NCI-H1105 treated with DMSO at 0.1 percent for 48 hours (cell line): ENCODE data around the gene SIGLEC11.
"Not testable (repeated sequence)": the region's sequence is repeated elsewhere in the genome, so short reads cannot be mapped to it uniquely, and the experiment has no call there.

Experiments used
- DNase-seq: peaks from one replicate; lab custom pipeline; 2025; lab: John Stamatoyannopoulos, UW

The SIGLEC11 gene

GRCh38 chr19:49924881-49925210, 36.1 kb downstream of the SIGLEC11 start:
- DNase-seq = not testable (repeated sequence)

- DNase-seq = no peak
These were observed 36.7 kb downstream of the SIGLEC11 start for GRCh38 chr19:49924004-49924880.

DNA sequence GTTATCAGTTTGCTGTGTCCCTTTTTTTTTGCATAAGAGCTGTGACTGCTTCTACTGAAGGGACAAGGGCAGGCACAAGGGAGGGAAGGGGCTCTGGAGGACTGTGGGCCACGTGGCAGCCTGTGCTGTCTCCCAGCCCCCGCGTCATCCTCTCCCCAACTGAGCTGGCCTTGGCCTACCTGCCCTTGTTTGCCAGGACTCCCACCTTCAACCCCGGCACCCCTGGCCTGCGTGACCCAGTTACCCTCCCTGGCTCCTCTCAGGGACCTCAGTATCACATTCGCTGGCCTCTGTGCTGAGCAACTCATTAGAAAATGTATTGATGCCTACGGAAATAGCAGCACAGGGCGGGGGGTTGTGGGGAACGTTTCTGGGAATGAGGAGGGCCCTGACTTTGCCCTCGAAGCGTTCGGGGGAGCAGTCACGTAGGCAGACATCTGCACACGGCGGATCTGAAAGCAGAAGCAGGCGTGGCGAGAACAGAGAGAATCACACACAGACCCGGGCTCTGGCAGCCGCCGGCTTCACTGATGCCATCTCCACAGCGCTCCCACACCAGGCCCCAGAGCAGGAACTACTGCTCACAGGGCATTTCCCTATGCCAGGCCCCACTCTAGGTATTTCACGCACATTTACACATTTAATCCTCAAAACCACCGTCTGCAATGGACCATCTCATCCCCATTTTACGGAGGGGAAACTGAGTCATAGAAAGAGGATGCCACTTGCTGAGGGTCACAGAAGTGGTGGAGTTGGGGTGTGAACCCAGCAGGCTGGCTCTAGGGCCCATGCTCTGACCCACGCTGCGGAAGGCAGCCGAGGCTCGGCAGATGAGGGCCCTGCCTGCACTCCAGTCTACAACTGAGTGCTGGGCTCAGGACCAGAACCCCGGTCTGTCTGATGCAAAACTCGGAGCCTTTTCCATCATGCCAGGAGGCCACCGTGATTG, 37.6 kb downstream of the SIGLEC11 start:
- no peak for DNase-seq

DNA sequence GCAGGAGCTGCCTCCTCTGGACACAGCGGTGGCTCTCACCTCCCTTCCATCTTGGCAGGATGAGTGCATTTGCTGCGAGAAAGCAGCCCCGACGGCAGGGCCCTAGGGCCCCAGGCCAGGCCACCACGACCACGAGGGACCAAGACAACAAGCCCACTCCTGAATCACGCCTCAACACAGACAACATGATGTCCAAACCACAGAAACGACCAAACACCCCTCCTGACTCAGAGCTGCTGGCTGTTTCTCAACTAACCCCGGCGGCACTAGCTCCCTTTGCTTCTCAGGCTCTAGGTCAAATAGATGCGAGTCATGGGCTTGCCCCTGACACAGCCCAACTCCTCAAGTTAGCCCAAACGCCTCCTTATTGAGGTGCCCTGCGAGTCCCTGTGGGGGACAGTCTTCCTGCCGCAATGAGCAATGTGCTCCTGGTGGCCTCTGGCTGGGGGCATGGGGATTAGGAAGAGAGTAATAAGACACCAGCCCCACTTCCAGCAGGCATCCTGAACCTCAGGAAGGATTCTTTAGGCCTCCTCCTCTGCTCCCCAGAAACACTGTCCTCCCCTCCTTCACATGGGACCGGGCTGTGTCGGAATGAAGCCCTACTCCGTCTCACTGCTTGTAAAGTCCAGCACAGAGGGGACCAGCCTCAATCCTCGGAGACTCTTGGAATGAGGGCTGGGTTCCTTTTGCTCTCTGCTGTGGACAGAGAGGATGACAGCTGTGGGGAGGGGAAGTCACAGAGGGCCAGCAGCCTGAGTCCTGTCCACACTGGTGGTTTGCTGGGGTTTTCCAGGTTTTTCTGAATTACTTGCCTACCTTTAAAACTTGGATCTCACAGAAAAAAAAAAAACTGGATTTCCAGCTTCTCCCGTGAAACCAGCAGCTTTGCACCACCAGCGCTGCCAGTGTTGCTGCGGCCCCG, 38.8 kb downstream of the SIGLEC11 start:
- DNase-seq = no peak

DNA sequence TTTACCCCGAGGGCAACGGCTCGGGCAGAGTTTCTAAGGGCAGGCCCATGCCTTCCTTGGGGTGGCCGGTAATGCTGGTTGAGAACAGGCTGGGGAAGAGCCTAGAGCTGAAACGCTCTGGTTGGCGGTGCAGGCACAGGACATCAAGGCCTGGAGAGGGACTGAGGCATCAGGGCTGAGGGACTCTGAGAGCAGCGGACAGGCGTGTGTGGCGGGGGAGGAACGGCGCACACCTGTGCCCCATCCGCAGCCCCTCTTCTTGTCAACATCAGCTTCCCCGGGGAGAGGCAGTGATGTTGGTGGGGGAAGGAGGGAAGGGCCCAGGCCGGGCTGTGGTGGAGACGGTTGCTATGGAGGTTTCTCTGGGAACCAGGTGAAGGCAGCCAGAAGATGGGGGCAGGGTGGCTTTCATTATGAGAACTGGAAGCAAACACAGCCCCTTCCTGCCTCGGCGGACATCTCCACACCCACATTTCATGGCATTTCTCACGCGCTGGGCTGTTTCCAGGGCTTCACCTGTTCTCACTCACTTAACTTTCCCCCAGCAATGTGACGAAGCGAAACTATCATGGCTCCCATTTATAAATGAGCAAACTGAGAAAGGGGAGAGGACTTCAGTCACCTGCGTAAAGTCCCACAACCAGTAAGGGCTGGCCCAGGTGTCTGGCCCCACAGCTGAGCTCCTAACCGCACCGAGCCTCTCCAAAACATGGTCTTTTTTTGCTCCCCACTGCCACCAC, 40.2 kb downstream of the SIGLEC11 start:
- DNase-seq = no peak

GRCh38 chr19:49918089-49918488, 42.9 kb downstream of the SIGLEC11 start:
- no peak for DNase-seq

DNA sequence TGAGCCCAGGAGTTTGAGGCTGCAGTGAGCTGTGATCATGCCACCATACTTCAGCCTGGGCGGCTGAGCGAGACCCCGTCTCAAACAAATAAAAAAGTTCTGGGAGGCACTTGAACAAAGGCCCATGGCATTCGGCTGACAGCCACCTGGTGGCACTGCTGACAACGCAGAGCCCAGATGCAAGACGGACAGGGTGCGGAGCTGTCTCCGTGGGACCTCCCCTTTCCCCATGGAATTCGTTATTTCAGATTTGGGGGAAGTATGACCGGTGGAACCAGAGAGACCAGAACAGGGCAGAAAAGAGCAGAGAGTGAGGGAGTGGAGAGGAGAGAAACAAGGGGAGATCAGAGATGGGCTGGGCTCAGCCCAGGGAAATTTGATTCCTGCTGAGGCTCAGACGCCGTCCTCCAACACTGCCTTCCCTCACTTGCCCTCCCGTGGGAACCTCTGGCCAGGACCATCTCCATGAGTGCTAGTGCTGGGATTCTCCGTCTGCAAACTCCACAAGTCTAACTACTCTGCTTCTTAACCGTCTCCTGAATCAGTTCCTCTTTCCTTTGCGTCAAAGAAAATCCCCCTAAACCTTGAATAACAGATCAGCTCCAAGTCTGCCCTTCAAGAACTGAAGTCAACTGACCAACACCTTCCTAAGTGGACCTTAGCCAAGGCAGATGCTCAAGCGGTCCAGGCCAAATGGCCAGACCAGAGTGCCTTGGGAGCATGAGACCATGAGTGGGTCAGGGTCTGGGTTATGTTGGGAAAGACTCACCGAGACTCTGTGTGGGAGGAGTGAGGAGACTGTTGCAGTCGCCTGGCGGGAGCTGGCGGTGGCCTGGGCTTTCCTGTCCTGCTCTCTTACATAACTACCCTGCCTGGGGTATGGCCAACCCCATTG, 43.9 kb downstream of the SIGLEC11 start:
- DNase-seq = no peak

GRCh38 chr19:49915271-49915670, 45.7 kb downstream of the SIGLEC11 start:
- DNase-seq = no peak

DNA sequence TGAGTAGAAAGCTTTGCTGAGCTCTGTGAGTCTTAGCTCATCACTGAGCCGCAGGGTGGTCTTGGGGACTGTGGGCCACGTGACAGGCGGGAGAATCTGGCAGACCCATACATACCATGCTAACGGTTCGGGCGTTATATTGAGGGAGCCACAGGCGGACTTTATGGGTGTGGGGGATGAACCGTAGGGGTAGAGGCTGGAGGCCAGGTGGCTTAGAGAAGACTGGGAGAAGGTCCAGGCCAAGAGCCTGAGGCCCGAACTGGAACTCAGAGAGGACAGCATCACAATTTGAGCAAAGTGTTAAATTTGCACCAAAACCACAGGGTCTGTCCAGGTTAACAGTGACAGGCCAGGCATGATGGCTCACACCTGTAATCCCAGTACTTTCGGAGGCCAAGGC, 47.3 kb downstream of the SIGLEC11 start:
- no peak for DNase-seq

DNA sequence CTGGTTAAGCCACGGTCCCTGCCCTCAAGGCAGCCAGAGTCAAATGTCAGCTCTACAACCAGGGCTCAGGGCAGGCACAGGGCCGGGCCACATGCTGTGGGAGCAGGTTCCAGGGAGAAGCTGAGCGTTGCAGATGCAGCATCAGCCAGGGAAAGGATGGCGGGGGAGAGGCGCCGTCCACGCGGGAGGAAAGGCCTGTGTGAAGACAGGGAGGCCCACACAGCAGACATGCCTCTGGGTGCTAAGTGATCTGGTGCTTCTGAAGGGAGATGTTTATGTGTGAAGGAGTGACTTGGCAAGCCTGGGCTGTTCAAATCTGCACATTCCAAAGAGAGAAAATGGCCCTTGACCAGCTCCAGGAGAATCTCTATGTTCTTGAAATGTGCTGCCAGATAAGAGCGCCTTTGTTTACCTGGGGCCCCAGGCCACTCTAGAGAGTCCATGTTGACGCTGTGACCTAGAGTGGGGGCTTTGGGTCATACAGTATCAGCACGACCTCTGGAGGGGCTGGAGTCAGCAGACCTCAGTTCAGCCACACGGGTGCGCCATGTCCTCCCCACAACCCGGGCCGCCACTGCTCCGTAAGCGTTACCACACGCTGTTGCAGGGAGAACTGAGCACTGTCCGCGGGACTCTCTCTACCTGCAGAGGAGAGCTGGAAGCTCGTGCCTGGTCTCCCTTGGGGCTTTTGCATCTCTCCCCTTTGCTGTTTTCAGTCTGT, 47.8 kb downstream of the SIGLEC11 start:
- DNase-seq = no peak

GRCh38 chr19:49911381-49912145, 49.4 kb downstream of the SIGLEC11 start:
- DNase-seq = no peak

GRCh38 chr19:49910179-49910578, 50.8 kb downstream of the SIGLEC11 start:
- DNase-seq = no peak

GRCh38 chr19:49908480-49909420, 52.2 kb downstream of the SIGLEC11 start:
- DNase-seq = no peak

GRCh38 chr19:49907745-49908446, 53.1 kb downstream of the SIGLEC11 start:
- DNase-seq = no peak

- no peak for DNase-seq
These were observed 54.0 kb downstream of the SIGLEC11 start for GRCh38 chr19:49906879-49907564.

- DNase-seq = no peak
These were observed 56.8 kb downstream of the SIGLEC11 start for GRCh38 chr19:49904136-49904535.
